ENCODE measurements around the gene WDSUB1.

WDSUB1 gene

GRCh38 chr2:159265171-159265576, 21.3 kb downstream of the WDSUB1 start:
- no peak for DNase-seq

GRCh38 chr2:159262904-159263303, 23.6 kb downstream of the WDSUB1 start:
- DNase-seq = no peak

GRCh38 chr2:159262226-159262625, 24.3 kb downstream of the WDSUB1 start:
- no peak for DNase-seq

- DNase-seq = no peak
Observed at GRCh38 chr2:159256159-159256558, 30.3 kb downstream of the WDSUB1 start.

GRCh38 chr2:159252905-159253304, 33.6 kb downstream of the WDSUB1 start:
- DNase-seq = no peak

GRCh38 chr2:159251296-159252173, 35.0 kb downstream of the WDSUB1 start:
- DNase-seq = no peak

- DNase-seq = peak; percentile 64
Observed at GRCh38 chr2:159249990-159250715, 36.4 kb downstream of the WDSUB1 start.

- no peak for DNase-seq
Observed at GRCh38 chr2:159246325-159246988, 40.0 kb downstream of the WDSUB1 start.

- no peak for DNase-seq
Observed at GRCh38 chr2:159243529-159243928, 43.0 kb downstream of the WDSUB1 start.

GRCh38 chr2:159234868-159235267, 51.6 kb downstream of the WDSUB1 start:
- no peak for DNase-seq

- no peak for DNase-seq
Observed at GRCh38 chr2:159232456-159233170, 53.9 kb downstream of the WDSUB1 start.

GRCh38 chr2:159230145-159230877, 56.2 kb downstream of the WDSUB1 start:
- DNase-seq = no peak

GRCh38 chr2:159229476-159230144, 56.9 kb downstream of the WDSUB1 start:
- no peak for DNase-seq

GRCh38 chr2:159228081-159228581, 58.4 kb downstream of the WDSUB1 start:
- DNase-seq = no peak

GRCh38 chr2:159227467-159227866, 59.0 kb downstream of the WDSUB1 start:
- no peak for DNase-seq

GRCh38 chr2:159226608-159227385, 59.7 kb downstream of the WDSUB1 start:
- no peak for DNase-seq

- no peak for DNase-seq
Observed at GRCh38 chr2:159226059-159226461, 60.4 kb downstream of the WDSUB1 start.

GRCh38 chr2:159225025-159226016, 61.2 kb downstream of the WDSUB1 start:
- no peak for DNase-seq

Measured in GDM1 (cell line).